Kidney tubule cell (primary cell): ENCODE data around the gene H2AZ2.
"Not testable (repeated sequence)": the region's sequence is repeated elsewhere in the genome, so short reads cannot be mapped to it uniquely, and the experiment has no call there.

Experiments
- DNase-seq: peaks from one replicate; pipeline ENCODE4 v3.0.0-alpha.2; 2018; ENCODE audit warnings: low spot score

The H2AZ2 gene

DNA sequence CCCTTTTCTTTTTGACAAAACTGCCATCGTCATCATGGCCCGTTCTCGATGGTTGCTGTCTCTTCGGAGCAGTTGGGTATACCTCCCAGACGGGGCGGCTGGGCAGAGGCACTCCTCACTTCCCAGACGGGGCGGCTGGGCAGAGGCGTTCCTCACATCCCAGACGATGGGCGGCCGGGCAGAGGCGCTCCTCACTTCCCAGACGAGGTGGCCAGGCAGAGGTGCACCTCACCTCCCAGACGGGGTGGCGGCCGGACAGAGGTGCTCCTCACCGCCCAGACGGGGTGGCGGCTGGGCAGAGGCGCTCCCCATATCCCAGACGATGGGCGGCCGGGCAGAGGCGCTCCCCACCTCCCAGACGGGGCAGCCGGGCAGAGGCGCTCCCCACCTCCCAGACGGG lies 22.9 kb upstream of the H2AZ2 start:
- not testable (repeated sequence) for DNase-seq

DNA sequence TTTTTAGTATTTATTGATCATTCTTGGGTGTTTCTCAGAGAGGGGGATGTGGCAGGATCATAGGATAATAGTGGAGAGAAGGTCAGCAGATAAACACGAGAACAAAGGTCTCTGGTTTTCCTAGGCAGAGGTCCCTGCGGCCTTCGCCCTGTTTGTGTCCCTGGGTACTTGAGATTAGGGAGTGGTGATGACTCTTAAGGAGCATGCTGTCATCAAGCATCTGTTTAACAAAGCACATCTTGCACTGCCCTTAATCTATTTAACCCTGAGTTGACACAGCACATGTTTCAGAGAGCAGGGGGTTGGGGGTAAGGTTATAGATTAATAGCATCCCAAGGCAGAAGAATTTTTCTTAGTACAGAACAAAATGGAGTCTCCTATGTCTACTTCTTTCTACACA lies 22.4 kb upstream of the H2AZ2 start:
- DNase-seq = not testable (repeated sequence)

DNA sequence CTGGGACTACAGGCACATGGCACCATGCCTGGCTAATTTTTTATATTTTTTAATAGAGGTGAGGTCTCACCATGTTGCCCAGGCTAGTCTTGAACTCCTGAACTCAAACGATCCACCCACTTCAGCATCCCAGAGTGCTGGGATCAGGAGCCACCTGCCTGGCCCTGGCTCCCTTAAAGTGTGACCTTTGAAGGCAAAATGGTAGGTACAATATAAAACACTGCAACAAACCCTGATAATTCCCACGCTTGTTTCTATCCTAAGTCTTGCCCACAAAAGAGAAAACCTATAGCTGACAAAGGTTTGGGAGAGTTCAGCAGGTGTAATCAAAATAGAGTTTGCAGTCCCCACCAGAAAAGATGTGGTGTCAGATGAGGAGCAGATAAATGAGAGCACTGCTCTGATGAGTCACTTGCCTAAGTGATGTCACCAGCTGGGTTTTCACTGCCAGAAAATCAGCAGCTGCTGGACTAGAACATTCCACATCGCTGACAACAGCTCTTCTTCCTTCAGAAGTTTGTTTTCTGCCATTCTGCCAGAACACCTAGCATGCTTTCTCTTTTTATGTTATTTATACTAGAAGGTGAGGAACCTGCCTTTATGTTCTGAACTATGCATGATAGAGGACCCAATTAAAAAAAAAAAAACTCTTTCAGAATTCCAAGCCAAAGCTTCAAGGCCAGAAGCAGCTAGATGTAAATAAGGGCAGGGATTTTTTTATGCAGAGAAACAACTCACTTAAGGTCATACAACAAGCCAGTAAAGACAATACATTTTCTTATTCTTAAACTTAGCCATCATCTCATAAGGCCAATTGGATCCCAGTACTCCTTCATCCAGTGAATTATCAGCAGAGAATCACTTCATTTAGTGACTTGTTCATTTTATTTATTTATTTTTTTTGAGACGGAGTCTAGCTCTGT lies 19.4 kb upstream of the H2AZ2 start:
- peak; percentile 85 for DNase-seq

DNA sequence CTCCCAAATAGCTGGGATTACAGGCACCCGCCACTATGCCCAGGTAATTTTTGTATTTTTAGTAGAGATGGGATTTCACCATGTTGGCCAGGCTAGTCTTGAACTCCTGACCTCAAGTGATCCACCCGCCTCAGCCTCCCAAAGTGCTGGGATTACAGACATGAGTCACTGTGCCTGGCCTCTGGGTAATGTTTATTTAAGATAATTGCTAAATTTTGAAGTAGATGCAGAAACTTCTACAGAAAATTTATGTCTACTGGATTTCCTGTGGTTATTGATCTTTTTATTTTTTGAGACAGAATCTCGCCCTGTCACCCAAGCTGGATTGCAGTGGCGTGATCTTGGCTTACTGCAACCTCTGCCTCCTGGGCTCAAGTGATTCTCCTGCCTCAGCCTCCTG lies 14.1 kb upstream of the H2AZ2 start:
- not testable (repeated sequence) for DNase-seq

DNA sequence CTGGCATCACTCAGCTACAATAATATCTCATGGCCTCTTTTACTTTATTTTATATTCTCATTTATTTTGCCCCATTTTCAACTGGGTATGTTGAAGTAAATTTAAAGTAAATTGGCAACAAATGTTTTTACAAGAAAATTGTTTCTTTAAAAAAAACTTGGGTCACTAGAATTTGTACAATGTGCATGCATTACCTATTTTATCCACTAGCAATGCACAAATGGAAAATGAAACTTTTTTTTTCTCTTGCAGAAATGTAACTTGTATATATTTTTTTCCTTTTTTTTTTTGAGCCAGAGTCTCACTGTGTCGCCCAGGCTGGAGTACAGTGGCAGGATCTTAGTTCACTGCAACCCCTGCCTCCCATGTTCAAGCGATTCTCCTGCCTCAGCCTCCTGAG lies 10.3 kb upstream of the H2AZ2 start:
- no peak for DNase-seq

DNA sequence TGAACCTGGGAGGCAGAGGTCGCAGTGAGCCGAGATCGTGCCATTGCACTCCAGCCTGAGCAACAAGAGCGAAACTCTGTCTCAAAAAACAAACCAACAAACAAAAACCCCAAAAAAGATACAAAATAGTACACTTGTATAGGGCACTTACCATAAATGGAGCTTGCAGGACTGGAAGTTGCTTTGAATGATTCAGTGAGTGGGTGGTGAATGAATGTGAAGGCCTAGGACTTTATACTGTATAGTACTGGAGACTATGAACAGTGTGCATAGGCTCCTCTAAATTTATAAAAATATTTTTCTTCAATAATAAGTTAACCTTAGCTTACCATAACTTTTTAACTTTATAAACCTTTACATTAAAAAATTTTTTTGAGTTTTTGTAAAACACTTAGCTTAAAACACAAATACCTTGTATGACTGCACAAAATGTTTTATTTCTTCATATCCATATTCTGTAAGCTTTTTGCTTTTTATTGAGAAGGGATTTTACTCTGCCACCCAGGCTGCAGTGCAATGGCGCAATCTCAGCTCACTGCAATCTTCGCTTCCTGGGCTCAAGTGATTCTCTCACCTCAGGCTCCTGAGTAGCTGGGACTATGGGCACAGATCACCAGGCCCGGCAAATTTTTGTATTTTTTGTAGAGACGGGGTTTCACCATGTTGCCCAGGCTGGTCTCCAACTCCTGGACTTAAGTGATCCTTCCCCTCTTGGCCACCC lies 6.9 kb upstream of the H2AZ2 start:
- DNase-seq = no peak

DNA sequence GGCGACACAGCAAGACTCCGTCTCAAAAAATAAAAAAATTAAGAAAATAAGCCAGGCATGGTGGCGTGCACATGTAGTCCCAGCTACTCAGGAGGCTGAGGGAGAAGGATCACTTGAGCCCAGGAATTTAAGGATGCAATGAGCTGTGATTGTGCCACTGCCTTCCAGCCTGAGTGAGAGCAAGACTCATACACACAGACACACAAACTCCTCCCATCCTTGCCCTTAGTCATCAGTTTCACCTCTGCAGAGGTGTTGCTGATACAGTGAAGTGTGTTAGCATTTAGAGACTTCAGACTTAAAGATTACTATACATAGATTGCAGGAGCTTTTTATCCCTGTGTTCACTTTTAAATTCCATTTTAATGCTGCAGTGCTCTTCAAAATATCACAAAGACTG lies 5.5 kb upstream of the H2AZ2 start:
- DNase-seq = peak; percentile 71

DNA sequence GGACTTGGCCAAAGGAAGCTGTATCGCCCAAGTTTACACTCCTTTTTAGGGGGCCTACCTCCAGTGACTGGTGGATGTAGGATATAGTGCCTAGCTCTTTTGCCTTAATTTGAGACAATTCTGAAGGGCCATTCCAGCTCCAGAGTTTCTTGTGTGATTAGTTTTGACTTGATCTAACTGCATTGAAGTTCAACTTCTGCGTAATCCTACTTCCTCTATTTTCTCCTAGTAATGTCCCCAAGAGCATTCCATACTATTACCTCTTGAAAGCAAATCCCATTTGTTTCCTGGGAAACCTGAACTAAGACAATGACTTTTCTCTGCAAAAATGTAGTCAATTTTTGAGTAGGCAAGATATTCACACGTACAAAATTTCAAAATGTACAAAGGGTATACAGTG lies 4.7 kb upstream of the H2AZ2 start:
- no peak for DNase-seq

DNA sequence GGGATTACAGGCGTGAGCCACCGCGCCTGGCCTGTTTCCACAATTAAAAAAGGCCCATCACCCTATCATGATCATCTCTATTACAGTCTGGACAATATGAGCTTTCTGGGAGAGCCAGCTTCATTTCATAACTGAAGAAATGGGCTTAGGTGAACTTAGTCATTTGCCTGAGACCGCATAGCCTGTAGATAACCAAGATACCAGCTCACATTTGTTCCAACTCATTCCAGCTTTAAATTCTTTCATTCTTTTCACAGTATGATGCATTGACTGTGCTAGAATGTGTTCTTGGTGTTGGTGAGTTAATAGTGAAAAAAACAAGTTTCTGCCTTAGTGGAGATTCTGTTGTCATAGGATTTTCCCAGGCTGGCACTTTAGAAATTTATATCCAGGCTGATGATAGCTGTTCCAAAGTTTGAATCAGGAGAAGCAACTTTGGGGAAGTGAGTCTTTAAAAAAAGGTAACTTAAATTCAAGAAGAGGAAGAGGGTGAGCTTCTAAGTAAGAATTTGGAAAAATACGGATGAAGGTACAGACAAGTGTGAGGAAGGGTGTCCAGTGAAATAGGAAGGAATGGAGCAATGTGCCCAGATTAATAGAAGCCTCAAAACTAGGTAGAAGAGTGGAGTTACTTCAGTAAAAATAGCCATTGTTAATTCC lies 2.1 kb upstream of the H2AZ2 start:
- DNase-seq = no peak

DNA sequence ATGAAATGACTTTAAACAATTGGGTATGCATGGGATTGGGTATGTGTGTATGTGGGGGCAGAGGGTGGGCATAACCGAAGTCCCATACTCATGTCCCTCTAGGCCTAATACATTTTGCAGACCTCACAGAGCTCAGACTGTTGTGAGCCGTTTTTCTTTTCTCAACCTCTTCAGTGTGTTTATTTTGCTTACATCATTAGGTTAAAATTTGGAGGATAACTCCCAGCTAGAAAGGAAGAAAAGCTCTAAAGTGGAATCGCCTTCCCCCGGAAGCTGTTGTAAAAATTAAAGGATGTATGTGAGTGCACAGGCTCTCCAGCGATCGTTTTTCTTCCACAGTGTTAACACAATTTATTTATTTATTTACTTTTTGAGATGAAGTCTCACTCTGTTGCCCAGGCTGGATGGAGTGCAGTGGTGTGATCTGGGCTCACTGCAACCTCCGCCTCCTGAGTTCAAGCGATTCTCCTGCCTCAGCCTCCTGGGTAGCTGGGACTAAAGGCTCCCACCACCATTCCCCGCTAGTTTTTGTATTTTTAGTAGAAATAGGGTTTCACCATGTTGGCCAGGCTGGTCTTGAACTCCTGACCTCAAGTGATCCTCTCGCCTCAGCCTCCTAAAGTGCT lies 1.5 kb upstream of the H2AZ2 start:
- no peak for DNase-seq

DNA sequence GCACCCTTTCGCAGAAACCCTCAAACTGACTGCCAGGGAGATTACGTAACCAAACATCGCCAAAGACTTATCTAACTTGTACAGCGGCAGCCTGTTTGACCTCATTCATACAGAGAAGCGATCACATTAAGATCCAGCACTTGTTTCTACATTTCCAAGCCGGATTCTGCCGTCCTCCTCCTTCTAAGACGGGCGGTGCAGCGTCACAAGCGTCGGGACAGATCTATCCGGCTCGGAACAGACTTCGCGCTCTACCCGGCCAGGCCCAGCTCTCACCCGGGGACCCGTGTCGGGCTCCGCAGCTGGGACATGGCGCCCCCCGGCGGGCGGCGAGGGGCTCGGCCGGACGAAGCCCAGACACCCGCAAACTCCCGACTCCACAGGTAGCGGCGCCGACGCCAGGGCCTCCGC lies 373 bp downstream of the H2AZ2 start:
- DNase-seq = peak; percentile 88

DNA sequence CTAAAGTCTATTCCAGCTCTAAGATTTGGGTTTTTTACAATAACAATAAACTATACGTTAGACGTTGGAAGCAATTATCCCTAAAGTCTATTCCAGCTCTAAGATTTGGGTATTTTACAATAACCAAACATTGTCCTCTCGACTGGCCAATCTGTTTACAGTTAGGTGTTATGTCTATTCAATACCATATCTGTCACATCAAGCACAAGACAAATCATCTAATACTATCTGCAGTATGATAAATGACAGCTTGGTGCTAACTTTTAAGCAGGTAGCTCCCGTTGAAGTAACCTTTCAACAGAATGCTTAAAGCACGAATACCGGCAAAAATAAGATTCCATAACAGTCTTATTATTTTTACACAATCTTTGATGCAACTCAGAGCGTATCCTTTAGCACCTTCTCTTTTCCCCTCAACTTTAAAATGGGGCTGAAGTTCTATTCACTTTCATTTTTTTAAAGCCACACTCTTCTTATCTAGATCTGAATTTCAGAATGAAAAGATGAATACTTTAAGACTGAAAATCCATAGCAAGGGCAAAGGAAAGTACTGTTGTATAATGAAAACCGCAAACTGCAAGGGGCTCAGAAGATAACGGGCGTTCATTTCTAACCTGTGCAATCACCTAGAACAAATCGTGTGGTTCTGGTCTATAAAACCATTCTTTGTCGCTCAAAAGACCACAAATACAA lies 925 bp downstream of the H2AZ2 start:
- no peak for DNase-seq

DNA sequence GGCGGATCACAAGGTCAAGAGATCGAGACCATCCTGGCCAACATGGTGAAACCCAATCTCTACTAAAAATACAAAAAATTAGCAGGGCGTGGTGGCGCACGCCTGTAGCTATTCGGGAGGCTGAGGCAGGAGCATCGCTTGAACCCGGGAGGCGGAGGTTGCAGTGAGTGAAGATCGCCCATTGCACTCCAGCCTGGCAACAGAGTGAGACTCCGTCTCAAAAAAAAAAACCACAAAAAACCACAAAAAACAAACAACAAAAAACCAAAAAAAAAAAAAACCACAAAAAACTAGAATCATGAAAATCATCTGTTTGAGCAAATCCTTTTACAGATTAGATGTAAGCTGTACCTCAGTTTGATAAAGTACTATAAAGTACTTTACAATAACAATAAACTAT lies 1.5 kb downstream of the H2AZ2 start:
- not testable (repeated sequence) for DNase-seq

DNA sequence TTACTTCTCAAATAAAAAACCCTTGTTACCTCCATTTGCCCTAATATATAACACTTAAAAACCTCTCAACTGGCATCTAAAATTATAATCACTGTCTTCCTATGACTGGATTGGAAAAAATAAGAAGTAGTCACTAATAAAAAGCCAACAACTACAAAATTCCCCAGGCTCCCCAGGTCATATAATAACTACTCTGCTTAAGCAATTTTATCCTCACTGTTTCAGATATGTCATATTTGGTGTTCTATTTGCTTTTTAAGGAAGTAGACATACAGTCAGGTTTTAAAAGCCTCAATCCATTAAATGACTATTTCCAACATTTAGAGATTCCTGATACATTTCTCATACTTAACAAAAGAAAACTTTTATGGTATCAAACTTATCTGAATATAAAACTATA lies 2.4 kb downstream of the H2AZ2 start:
- peak; percentile 9 for DNase-seq

DNA sequence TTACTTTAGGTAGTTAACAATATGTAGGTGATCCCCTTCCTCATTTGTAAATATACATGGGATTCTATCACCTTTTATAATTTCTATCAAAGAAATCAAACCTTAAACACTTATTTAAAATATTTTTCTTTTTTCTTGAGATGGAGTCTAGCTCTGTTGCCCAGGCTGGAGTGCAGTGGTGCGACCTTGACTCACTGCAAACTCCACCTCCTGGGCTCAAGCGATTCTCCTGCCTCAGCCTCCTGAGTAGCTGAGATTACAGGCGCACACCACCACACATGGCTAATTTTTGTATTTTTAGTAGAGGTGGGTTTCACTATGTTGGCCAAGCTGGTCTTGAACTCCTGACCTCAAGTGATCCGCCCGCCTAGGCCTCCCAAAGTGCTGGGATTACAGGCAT lies 4.4 kb downstream of the H2AZ2 start:
- not testable (repeated sequence) for DNase-seq

DNA sequence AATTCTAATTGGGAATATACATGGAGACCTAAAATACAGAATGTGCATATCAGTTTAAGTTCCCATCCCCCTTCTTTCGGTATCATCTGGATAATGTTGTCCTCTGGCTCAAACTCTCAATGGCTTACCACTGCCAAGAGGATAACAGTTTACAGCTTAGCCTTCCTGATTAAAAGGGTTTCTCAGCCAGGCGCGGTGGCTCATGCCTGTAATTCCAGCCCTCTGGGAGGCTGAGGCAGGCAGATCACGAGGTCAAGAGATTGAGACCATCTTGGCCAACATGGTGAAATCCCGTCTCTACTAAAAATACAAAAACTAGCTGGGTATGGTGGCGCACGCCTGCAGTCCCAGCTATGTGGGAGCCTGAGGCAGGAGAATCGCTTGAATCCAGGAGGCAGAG lies 5.2 kb downstream of the H2AZ2 start:
- not testable (repeated sequence) for DNase-seq

DNA sequence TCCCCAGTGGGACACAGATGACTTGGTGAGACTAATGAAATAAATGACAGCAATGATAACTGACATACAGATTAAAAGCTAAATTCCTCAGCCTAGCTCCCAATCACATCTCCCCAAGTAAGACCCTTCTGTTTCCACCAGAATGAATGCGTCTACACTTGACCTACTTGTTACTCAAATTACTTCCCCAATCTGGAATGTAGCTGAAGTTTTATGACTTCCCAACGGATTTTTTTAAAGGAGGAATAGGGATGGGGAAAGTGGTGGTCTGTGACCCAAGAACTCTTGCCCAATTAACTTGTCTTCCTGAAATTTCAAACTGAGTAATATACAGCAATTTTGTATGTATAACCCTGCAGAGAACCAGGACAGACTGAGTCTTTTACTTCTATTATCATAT lies 9.1 kb downstream of the H2AZ2 start:
- DNase-seq = no peak

DNA sequence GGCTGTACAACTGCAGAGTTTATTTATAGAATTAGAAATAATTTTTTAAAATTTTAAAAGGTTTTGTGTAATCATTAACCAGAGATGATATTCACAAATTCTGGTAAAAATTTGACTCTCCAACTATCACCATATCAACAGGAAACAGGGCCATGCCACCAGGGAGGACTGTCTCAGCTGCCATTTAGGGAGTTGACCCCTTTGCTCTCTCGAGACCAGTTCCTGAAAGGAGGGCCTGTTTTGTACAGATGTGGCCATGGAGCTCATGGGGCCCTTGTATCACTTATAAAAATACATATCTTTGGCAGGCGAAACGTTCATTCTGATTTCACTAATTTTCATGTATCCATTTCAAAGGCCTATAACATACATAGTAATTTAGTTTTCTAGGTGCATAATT lies 20.3 kb downstream of the H2AZ2 start:
- no peak for DNase-seq

DNA sequence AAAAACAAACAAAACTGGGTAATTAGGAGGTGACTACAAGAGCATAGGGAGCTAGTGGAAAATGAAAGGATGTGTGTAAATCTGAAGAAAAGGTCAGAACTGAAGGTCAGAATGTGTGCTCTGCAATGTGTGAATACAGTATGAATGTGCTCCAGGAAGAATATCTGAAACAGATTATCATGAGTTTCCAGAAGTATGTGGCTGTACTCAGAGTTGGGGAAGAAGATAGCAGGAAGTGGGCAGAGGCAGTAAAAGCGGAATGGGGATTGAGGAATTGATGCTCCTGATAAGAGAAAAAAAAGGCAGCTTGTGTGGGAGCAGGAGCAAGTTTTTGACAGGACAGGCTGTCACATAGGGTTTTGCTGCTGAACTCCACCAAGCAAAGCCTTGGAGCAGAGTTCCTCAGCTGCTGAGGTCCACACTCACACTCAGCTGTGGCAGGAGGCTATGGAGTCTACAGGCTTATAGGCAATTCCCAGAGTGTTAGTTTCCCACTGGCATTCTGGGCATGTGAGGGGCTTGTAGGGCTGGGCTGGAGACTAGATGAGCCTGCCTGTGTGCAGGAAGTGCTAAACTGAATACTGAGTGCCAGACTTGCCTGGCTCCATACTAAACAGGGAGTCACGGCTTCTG lies 22.9 kb downstream of the H2AZ2 start:
- no peak for DNase-seq

DNA sequence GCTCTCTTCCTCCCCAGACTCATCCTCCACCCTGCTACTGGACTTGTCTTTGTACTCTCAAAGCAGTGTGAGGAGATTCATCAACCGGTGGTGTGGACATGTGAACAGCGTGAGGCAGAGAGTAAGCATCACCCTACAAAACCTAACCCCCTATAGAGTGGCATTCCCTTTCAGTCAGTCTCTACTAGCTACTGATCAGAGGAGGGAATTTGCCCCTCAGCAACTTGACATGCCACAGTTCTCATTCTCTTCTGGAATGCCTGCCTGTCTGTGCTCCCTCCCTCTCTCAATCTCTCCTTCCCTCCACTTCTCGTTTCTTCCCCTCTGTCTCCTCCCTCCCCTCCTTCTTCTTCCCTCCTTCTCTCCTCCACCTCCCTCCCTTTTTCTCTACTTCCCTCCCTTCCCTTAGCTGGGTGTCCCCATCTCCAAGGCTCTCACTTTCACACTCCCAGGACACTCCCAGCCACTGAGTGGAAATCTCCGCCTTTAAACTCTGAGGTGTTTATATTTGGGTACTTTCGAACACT lies 24.6 kb downstream of the H2AZ2 start:
- DNase-seq = no peak

DNA sequence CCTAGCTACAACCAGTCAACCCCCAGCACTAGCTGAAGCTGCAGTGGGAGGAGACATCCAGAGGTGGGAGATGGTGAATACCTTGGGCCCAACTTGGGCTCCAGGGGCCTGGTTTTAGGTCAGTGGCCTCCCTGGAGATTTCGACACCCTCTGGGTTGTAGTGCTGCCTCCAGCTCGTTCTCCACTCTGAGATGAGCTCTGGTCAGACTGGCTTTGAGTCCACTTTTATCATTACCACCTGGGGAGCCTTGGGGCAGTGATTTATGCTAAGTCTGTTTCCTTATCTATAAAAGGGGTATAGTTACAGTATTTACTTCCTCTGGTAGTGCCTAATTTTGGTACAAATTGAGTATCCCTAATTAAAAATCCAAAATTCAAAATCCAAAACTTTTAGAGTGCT lies 28.6 kb downstream of the H2AZ2 start:
- no peak for DNase-seq
